Activated T-helper 2 cell treated with anti-CD3 and anti-CD28 coated beads, Interferon-gamma antibody, Interleukin-2, Interleukin-4, amounts not matched to agents 10 μg/mL and 5 μg/mL and 100 μg/mL, durations not matched to agents 14 hours and 24 hours and 36 hours (primary cell): Measurements from ENCODE around the gene PRIMA1. TPM values are rescaled to one million over a fixed set of nuclear protein-coding genes. Genes with fewer than 3 reads are reported as not detected.

ENCODE experiments used
- DNase-seq: peaks from one replicate; pipeline ENCODE4 v3.0.0; 2021; ENCODE audit warnings: low spot score
- H3K27ac Mint-ChIP-seq: one replicate; pipeline ENCODE4 v1.8.0; 2021; ENCODE audit warnings: mixed read lengths
- H3K27me3 Mint-ChIP-seq: one replicate; pipeline ENCODE4 v1.8.0; 2021; ENCODE audit warnings: low read depth, mixed read lengths
- H3K36me3 Mint-ChIP-seq: one replicate; pipeline ENCODE4 v1.8.0; 2021; ENCODE audit warnings: low read depth, mixed read lengths
- H3K4me1 Mint-ChIP-seq: one replicate; pipeline ENCODE4 v1.8.0; 2021; ENCODE audit warnings: low read depth, mixed read lengths
- H3K4me3 Mint-ChIP-seq: one replicate; pipeline ENCODE4 v1.8.0; 2021; ENCODE audit warnings: low read depth, mild to moderate bottlenecking, moderate library complexity, mixed read lengths
- H3K9me3 Mint-ChIP-seq: one replicate; pipeline ENCODE4 v1.8.0; 2021; ENCODE audit warnings: mixed read lengths
- intact Hi-C: fragments of 100-400 bp; cut with micrococcal nuclease; formaldehyde crosslinking; loops from one replicate; pipeline ENCODE4 v1.15.1; 2023
- total RNA-seq: library from RNA; stranded (reverse); gene quantifications from 2 replicates; pipeline ENCODE4 v1.2.3, GENCODE V29; 2022

PRIMA1 gene
- total RNA-seq, 1 donor from 2014 or later, result not detected

GRCh38 chr14:93789228-93790130, 1.2 kb upstream of the PRIMA1 start:
- H3K4me3 Mint-ChIP-seq, result no peak overlapping the region

DNA sequence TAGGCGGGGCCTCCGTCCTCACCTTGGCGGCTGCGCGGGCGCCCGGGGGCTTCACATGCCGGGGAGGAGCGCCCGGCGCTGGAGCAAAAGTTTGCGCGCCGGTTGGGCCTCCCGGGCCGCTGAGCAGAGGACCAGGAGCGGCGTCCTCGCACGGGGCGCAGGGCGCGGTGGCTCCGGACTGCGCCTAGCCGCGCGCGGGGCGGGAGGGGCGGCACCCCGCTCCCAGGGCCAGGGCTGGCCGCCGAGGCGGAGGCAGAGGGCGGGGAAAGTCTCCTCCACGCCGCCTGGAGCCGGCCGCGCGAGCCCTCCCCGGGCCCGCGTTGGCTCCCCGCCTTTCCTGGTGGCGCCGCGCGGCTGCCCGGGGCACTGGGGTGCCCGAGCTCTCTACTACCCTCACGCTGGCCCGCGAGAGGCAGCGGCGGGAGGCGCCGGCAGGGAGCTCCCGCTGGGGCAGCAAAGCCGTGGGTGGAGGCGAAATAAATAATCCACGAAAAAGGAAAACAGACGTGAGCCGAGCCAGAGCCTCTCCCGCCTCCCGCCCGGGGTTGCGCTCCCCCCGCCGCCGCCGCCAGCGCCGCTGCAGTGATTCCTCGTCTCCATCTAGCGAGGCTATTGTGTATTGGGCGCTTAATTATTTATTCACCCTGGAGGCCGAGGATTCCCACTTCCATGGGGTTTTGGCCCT, 400 bp upstream of the PRIMA1 start:
- H3K27ac Mint-ChIP-seq, result no peak overlapping the region
- no peaks in the 10 kb centered on the region for H3K36me3 Mint-ChIP-seq
- H3K9me3 Mint-ChIP-seq, result no peaks in the 10 kb centered on the region
- H3K27me3 Mint-ChIP-seq, result peaks cover 72% of the 10 kb centered on the region
- no peaks in the 10 kb centered on the region for H3K4me1 Mint-ChIP-seq
- intact Hi-C loops, result loop anchor here (2.0 to 5.0 kb wide), 2 partner anchors 76 to 984 kb away; partner anchors contain the start of gene GSC
- no peak overlapping the region for H3K4me3 Mint-ChIP-seq
- no peak for DNase-seq

More at GRCh38 chr14:93789228-93790130, 1.2 kb upstream of the PRIMA1 start:
- Mint-ChIP-seq H3K36me3 (no peaks in the 10 kb centered on the region), H3K9me3 (no peaks in the 10 kb centered on the region), H3K4me1 (no peaks in the 10 kb centered on the region), H3K27me3 (peaks cover 71% of the 10 kb centered on the region), H3K27ac (no peak overlapping the region)
- intact Hi-C loops, result loop anchor here (2.0 to 5.0 kb wide), 2 partner anchors 75 to 983 kb away; partner anchors contain the start of gene GSC
- DNase-seq, result no peak

GRCh38 chr14:93787465-93788292, 606 bp downstream of the PRIMA1 start:
- no peak for DNase-seq
- H3K4me3 Mint-ChIP-seq, result no peak overlapping the region
- no peaks in the 10 kb centered on the region for H3K4me1 Mint-ChIP-seq
- no peak overlapping the region for H3K27ac Mint-ChIP-seq
- no peaks in the 10 kb centered on the region for H3K36me3 Mint-ChIP-seq
- intact Hi-C loops, result loop anchor here (2.0 to 5.0 kb wide), 2 partner anchors 77 to 985 kb away; partner anchors contain the start of gene GSC
- H3K9me3 Mint-ChIP-seq, result no peaks in the 10 kb centered on the region
- peaks cover 70% of the 10 kb centered on the region for H3K27me3 Mint-ChIP-seq

- intact Hi-C loops, result loop anchor here (5.0 kb wide), 1 partner anchor 987 kb away; the partner anchor contains the start of gene GSC
- no peak for DNase-seq
- H3K36me3 Mint-ChIP-seq, result no peaks in the 10 kb centered on the region
- H3K9me3 Mint-ChIP-seq, result no peaks in the 10 kb centered on the region
- no peak overlapping the region for H3K4me3 Mint-ChIP-seq
- no peaks in the 10 kb centered on the region for H3K4me1 Mint-ChIP-seq
- H3K27me3 Mint-ChIP-seq, result peaks cover 50% of the 10 kb centered on the region
- H3K27ac Mint-ChIP-seq, result no peak overlapping the region
These were observed 2.9 kb downstream of the PRIMA1 start for GRCh38 chr14:93785423-93785822.

DNA sequence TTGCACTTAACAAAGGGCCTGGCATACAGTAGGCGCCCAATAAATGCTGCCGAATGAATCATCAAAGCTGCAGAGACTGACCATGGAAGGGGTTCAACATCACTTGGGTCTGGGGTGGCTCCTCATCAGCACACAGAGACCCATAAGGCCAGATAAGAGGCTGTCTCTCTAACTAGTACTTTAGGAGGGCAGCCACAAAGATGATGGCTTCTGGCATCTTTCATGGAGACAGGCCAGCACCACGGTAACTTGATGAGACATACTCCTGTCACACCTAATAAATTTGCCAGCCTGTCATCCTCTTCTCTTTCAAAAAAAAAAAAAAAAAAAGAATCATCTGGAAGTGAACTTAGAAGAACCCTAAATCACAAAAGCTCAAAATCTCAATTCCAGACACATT, 3.4 kb downstream of the PRIMA1 start:
- no peaks in the 10 kb centered on the region for H3K4me1 Mint-ChIP-seq
- no peak for DNase-seq
- no peaks in the 10 kb centered on the region for H3K36me3 Mint-ChIP-seq
- no peak overlapping the region for H3K27ac Mint-ChIP-seq
- no peaks in the 10 kb centered on the region for H3K9me3 Mint-ChIP-seq
- no peak overlapping the region for H3K4me3 Mint-ChIP-seq
- H3K27me3 Mint-ChIP-seq, result peaks cover 44% of the 10 kb centered on the region
- intact Hi-C loops, result loop anchor here (5.0 kb wide), 1 partner anchor 987 kb away; the partner anchor contains the start of gene GSC

GRCh38 chr14:93780813-93781400, 7.4 kb downstream of the PRIMA1 start:
- H3K4me1 Mint-ChIP-seq, result no peaks in the 10 kb centered on the region
- peaks cover 14% of the 10 kb centered on the region for H3K27me3 Mint-ChIP-seq
- no peak overlapping the region for H3K27ac Mint-ChIP-seq
- intact Hi-C loops, result no loop called here
- no peak overlapping the region for H3K4me3 Mint-ChIP-seq
- no peak for DNase-seq
- no peaks in the 10 kb centered on the region for H3K36me3 Mint-ChIP-seq
- H3K9me3 Mint-ChIP-seq, result no peaks in the 10 kb centered on the region

GRCh38 chr14:93778856-93779629, 9.2 kb downstream of the PRIMA1 start:
- DNase-seq, result no peak
- Mint-ChIP-seq H3K9me3 (no peaks in the 10 kb centered on the region), H3K27ac (no peak overlapping the region), H3K36me3 (no peaks in the 10 kb centered on the region), H3K4me1 (no peaks in the 10 kb centered on the region), H3K4me3 (no peak overlapping the region), H3K27me3 (no peaks in the 10 kb centered on the region)
- intact Hi-C loops, result no loop called here

GRCh38 chr14:93778453-93778852, 9.8 kb downstream of the PRIMA1 start:
- H3K27me3 Mint-ChIP-seq, result no peaks in the 10 kb centered on the region
- no peaks in the 10 kb centered on the region for H3K9me3 Mint-ChIP-seq
- intact Hi-C loops, result no loop called here
- DNase-seq, result no peak
- H3K4me1 Mint-ChIP-seq, result no peaks in the 10 kb centered on the region
- no peak overlapping the region for H3K27ac Mint-ChIP-seq
- H3K36me3 Mint-ChIP-seq, result no peaks in the 10 kb centered on the region
- H3K4me3 Mint-ChIP-seq, result no peak overlapping the region

GRCh38 chr14:93775744-93776143, 12.5 kb downstream of the PRIMA1 start:
- DNase-seq, result no peak
- intact Hi-C loops, result no loop called here
- Mint-ChIP-seq H3K4me1 (no peaks in the 10 kb centered on the region), H3K36me3 (no peaks in the 10 kb centered on the region), H3K27me3 (no peaks in the 10 kb centered on the region), H3K9me3 (no peaks in the 10 kb centered on the region), H3K4me3 (no peak overlapping the region), H3K27ac (no peak overlapping the region)

- Mint-ChIP-seq H3K9me3 (no peaks in the 10 kb centered on the region), H3K4me3 (no peak overlapping the region), H3K4me1 (no peaks in the 10 kb centered on the region), H3K36me3 (no peaks in the 10 kb centered on the region), H3K27me3 (no peaks in the 10 kb centered on the region), H3K27ac (no peak overlapping the region)
- intact Hi-C loops, result no loop called here
- DNase-seq, result no peak
These were observed 13.1 kb downstream of the PRIMA1 start for GRCh38 chr14:93775158-93775557.

DNA sequence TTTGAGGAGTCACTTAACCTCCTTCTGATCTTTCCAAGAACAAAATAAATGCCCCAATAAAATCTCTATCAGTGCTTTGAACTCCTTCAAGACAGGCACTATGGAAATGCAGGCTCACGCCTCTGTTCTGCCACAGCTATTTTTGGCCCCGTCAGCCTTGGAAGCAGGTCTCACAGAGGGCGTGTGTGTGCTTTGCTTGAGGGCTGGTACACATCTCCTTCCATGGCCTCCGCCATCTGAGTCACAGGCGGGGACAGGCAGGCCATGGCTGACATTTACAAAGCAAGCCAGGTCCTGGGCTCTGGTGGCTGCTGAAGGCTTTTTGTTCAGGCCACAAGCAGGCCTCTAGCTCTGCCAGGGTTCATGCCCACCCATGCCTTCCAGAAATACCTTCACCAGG, 16.0 kb downstream of the PRIMA1 start:
- H3K27ac Mint-ChIP-seq, result no peak overlapping the region
- intact Hi-C loops, result no loop called here
- DNase-seq, result no peak
- no peaks in the 10 kb centered on the region for H3K9me3 Mint-ChIP-seq
- H3K4me3 Mint-ChIP-seq, result no peak overlapping the region
- no peaks in the 10 kb centered on the region for H3K4me1 Mint-ChIP-seq
- H3K27me3 Mint-ChIP-seq, result no peaks in the 10 kb centered on the region
- no peaks in the 10 kb centered on the region for H3K36me3 Mint-ChIP-seq
